Measurements from ENCODE around the gene CEBPB.

GRCh38 chr20:50194422-50194830, 3.8 kb downstream of the CEBPB start:
- TF ChIP-seq EZH2 (IDR thresholded peaks at IDR 0.05; ENCODE audit: insufficient read depth, low read length), result no peak
- TF ChIP-seq, protein P1, sequence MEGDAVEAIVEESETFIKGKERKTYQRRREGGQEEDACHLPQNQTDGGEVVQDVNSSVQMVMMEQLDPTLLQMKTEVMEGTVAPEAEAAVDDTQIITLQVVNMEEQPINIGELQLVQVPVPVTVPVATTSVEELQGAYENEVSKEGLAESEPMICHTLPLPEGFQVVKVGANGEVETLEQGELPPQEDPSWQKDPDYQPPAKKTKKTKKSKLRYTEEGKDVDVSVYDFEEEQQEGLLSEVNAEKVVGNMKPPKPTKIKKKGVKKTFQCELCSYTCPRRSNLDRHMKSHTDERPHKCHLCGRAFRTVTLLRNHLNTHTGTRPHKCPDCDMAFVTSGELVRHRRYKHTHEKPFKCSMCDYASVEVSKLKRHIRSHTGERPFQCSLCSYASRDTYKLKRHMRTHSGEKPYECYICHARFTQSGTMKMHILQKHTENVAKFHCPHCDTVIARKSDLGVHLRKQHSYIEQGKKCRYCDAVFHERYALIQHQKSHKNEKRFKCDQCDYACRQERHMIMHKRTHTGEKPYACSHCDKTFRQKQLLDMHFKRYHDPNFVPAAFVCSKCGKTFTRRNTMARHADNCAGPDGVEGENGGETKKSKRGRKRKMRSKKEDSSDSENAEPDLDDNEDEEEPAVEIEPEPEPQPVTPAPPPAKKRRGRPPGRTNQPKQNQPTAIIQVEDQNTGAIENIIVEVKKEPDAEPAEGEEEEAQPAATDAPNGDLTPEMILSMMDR (IDR thresholded peaks at IDR 0.05; ENCODE audit: insufficient read depth, low read depth, low read length), result no peak

Measured in astrocyte (in vitro differentiated cells and primary cell).